Measurements from ENCODE around the gene ARHGAP25. TPM values are rescaled to one million over a fixed set of nuclear protein-coding genes. Genes with fewer than 3 reads are reported as not detected.

The ARHGAP25 gene
- total RNA-seq, 1 donor from 2014 or later, result 2.5 TPM

GRCh38 chr2:68733365-68733764, 1.2 kb upstream of the ARHGAP25 start:
- H3K27me3 Mint-ChIP-seq (ENCODE audit: low read depth), result no peaks in the 10 kb centered on the region
- no peak overlapping the region for H3K27ac Mint-ChIP-seq (ENCODE audit: unreplicated experiment)
- no peaks in the 10 kb centered on the region for H3K36me3 Mint-ChIP-seq (ENCODE audit: low read depth)
- DNase-seq (ENCODE audit: low read depth, low spot score), result no peak
- no peaks in the 10 kb centered on the region for H3K9me3 Mint-ChIP-seq
- H3K4me3 Mint-ChIP-seq, result no peak overlapping the region
- no peaks in the 10 kb centered on the region for H3K4me1 Mint-ChIP-seq
- no peak for TF ChIP-seq CTCF (conservative IDR thresholded peaks at IDR 0.05)

- H3K4me1 Mint-ChIP-seq, result no peaks in the 10 kb centered on the region
- H3K9me3 Mint-ChIP-seq, result no peaks in the 10 kb centered on the region
- no peaks in the 10 kb centered on the region for H3K27me3 Mint-ChIP-seq (ENCODE audit: low read depth)
- TF ChIP-seq CTCF (conservative IDR thresholded peaks at IDR 0.05), result no peak
- no peak overlapping the region for H3K4me3 Mint-ChIP-seq
- H3K36me3 Mint-ChIP-seq (ENCODE audit: low read depth), result no peaks in the 10 kb centered on the region
- DNase-seq (ENCODE audit: low read depth, low spot score), result no peak
- H3K27ac Mint-ChIP-seq (ENCODE audit: unreplicated experiment), result no peak overlapping the region
Observed at GRCh38 chr2:68734176-68734575, 435 bp upstream of the ARHGAP25 start.

DNA sequence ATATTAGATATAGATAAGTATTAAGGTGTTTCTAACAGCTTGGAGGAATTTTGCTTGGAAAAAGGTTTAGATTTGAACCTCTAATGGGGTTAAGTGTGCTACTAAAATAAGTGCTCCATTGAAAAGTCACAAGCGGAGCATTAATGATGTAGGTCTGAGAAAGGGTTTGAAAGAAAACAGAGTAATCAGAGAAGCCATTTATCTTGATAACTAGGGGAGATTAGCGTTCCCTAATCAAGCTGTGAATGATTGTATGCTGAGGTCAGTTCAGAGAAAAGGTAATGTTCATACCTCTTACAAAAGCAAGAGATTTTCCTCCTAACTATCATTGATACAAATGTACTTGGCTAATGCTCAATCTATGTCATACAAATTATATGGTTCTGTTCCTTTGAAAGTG, 1.5 kb downstream of the ARHGAP25 start:
- Mint-ChIP-seq H3K4me3 (no peak overlapping the region), H3K36me3 (ENCODE audit: low read depth) (no peaks in the 10 kb centered on the region), H3K27ac (ENCODE audit: unreplicated experiment) (no peak overlapping the region), H3K4me1 (no peaks in the 10 kb centered on the region), H3K9me3 (no peaks in the 10 kb centered on the region), H3K27me3 (ENCODE audit: low read depth) (no peaks in the 10 kb centered on the region)
- no peak for TF ChIP-seq CTCF (conservative IDR thresholded peaks at IDR 0.05)
- no peak for DNase-seq (ENCODE audit: low read depth, low spot score)

DNA sequence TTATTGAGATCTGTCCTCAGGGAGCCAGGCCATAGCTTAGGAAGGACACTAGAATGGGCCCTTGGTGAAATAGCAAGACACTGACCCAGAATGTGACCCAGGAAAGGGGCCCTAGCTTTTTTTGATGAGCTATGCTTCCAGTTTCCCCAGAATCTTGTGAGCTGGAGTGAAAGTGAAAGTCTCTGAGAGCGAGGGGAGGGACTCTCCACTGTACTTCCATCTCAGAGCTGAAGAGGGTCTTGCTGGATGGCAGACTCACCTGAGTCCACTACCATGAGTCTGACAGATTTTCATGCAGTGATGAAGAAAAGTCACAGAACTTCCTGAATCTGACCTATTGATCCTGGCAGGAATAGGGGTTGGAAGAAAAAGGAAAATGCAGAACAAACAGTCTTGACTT, 3.1 kb downstream of the ARHGAP25 start:
- no peak for TF ChIP-seq CTCF (conservative IDR thresholded peaks at IDR 0.05)
- H3K9me3 Mint-ChIP-seq, result no peaks in the 10 kb centered on the region

GRCh38 chr2:68738906-68739594, 4.4 kb downstream of the ARHGAP25 start:
- Mint-ChIP-seq H3K4me1 (peaks cover 4% of the 10 kb centered on the region), H3K27ac (ENCODE audit: unreplicated experiment) (no peak overlapping the region), H3K36me3 (ENCODE audit: low read depth) (no peaks in the 10 kb centered on the region), H3K27me3 (ENCODE audit: low read depth) (no peaks in the 10 kb centered on the region), H3K4me3 (no peak overlapping the region), H3K9me3 (no peaks in the 10 kb centered on the region)
- no peak for TF ChIP-seq CTCF (conservative IDR thresholded peaks at IDR 0.05)
- no peak for DNase-seq (ENCODE audit: low read depth, low spot score)

More for the DNA sequence above, 3.1 kb downstream of the ARHGAP25 start:
- H3K27ac Mint-ChIP-seq (ENCODE audit: unreplicated experiment), result no peak overlapping the region
- no peaks in the 10 kb centered on the region for H3K27me3 Mint-ChIP-seq (ENCODE audit: low read depth)
- no peaks in the 10 kb centered on the region for H3K36me3 Mint-ChIP-seq (ENCODE audit: low read depth)
- no peak overlapping the region for H3K4me3 Mint-ChIP-seq
- no peak for DNase-seq (ENCODE audit: low read depth, low spot score)
- H3K4me1 Mint-ChIP-seq, result no peaks in the 10 kb centered on the region

Data from neural crest cell (in vitro differentiated cells).